NCI-H82 treated with DMSO at 0.1 percent for 48 hours (cell line): ENCODE measurements around the gene SLC43A2.
"Not testable (repeated sequence)": the region's sequence is repeated elsewhere in the genome, so short reads cannot be mapped to it uniquely, and the experiment has no call there.

Experiments
- DNase-seq: peaks from one replicate; lab custom pipeline; 2025; ENCODE audit not compliant: unreplicated experiment; lab: John Stamatoyannopoulos, UW

Gene SLC43A2

GRCh38 chr17:1590747-1591473, 37.7 kb downstream of the SLC43A2 start:
- no peak for DNase-seq

- DNase-seq: no peak
Measured at GRCh38 chr17:1590029-1590746, 38.4 kb downstream of the SLC43A2 start.

GRCh38 chr17:1588821-1589585, 39.6 kb downstream of the SLC43A2 start:
- no peak for DNase-seq

- no peak for DNase-seq
Measured at GRCh38 chr17:1584167-1584566, 44.5 kb downstream of the SLC43A2 start.

GRCh38 chr17:1583556-1583955, 45.1 kb downstream of the SLC43A2 start:
- DNase-seq: no peak

GRCh38 chr17:1582374-1582773, 46.3 kb downstream of the SLC43A2 start:
- DNase-seq: no peak

GRCh38 chr17:1580979-1581676, 47.5 kb downstream of the SLC43A2 start:
- no peak for DNase-seq

GRCh38 chr17:1578029-1578428, 50.6 kb downstream of the SLC43A2 start:
- DNase-seq: no peak

- no peak for DNase-seq
Measured at GRCh38 chr17:1577583-1578013, 51.0 kb downstream of the SLC43A2 start.

GRCh38 chr17:1577182-1577581, 51.5 kb downstream of the SLC43A2 start:
- no peak for DNase-seq

GRCh38 chr17:1576500-1576899, 52.1 kb downstream of the SLC43A2 start:
- DNase-seq: no peak

- no peak for DNase-seq
Measured at GRCh38 chr17:1574697-1575471, 53.8 kb downstream of the SLC43A2 start.

- no peak for DNase-seq
Measured at GRCh38 chr17:1573932-1574696, 54.5 kb downstream of the SLC43A2 start.

- DNase-seq: not testable (repeated sequence)
Measured at GRCh38 chr17:1572646-1573045, 56.0 kb downstream of the SLC43A2 start.

- DNase-seq: no peak
Measured at GRCh38 chr17:1571341-1571704, 57.3 kb downstream of the SLC43A2 start.

GRCh38 chr17:1568950-1569810, 59.5 kb downstream of the SLC43A2 start:
- no peak for DNase-seq

- no peak for DNase-seq
Measured at GRCh38 chr17:1566505-1567199, 62.0 kb downstream of the SLC43A2 start.

GRCh38 chr17:1565877-1566276, 62.8 kb downstream of the SLC43A2 start:
- no peak for DNase-seq
